Measurements from ENCODE around the gene PRG2.
A peak's percentile ranks its signal among the peaks of the same experiment; 100 is the strongest.
"Not testable (repeated sequence)": the region's sequence is repeated elsewhere in the genome, so short reads cannot be mapped to it uniquely, and the experiment has no call there.

The PRG2 gene

DNA sequence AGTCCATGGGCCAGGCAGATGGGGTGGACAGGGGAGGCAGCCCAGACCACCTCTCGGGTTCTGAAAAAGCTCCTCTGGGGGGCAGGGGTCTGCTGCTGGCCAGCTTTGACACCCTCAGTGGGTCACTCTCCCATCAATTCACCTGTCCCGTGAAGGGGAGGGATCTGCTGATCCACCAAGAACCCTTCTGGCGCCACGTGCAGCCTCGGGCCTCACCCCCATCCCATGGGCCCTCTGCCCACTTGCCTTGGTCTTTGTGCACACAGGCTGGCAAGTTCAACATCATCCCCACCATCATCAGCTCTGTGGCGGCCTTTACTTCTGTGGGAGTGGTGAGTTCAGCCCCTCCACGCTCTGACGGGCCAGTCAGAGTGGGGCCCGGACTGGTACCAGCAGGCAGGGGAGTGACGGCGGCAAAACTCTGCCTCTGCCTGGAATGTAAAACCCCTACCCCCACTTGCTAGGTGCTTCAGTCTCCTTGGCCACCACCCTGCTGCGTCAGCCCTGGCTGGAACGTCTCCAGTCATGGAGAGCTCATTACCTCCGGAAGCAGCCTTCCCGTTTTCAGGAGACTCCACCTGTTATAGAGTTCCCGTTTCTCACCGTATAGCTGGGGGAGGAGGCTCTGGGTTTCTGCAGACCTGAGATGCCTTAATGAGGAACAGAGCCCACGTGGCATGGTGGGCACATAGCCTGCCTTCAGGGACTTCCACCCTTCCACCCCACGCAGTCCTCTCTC lies 22.2 kb downstream of the PRG2 start:
- DNase-seq (ENCODE audit: low spot score), result no peak

DNA sequence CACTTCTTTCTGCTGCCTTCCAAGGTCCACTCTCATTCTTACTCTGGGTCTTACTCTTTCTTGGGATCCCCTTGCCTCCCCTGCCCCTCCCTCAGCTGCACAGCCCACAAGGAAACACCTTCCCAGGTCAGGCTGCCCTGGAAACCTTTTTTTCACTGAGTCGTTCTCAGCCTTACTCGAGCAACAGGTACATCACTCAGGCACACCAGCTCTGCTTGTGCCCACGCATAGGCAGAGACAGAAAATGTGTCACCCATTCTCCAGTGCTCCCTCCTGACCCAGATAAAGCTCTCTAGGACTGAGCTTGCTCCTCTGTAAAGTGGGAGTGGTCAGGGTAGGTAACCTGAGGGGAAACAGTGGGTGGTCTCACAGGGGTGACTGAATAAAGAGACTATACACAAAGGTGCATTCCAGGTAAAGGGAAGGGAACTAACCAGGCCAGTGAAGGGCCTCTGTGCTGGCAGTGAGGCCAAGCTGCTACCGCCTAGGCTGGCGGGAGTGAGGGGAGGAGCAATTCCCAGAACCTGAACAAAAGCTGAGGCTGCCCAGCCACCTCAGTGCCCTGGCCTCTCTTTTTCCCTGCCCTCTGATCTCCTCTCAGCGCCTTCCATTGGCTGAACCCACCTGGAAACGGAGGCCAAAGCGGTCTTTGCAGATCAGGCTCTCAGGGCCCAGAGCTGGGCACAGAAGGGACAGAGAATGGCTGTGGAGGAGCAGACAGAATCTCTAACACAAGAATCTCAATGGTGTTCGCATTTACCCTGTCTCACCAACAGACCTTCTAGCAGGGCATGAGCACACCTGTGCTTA lies 25.4 kb downstream of the PRG2 start:
- no peak for DNase-seq (ENCODE audit: low spot score)

DNA sequence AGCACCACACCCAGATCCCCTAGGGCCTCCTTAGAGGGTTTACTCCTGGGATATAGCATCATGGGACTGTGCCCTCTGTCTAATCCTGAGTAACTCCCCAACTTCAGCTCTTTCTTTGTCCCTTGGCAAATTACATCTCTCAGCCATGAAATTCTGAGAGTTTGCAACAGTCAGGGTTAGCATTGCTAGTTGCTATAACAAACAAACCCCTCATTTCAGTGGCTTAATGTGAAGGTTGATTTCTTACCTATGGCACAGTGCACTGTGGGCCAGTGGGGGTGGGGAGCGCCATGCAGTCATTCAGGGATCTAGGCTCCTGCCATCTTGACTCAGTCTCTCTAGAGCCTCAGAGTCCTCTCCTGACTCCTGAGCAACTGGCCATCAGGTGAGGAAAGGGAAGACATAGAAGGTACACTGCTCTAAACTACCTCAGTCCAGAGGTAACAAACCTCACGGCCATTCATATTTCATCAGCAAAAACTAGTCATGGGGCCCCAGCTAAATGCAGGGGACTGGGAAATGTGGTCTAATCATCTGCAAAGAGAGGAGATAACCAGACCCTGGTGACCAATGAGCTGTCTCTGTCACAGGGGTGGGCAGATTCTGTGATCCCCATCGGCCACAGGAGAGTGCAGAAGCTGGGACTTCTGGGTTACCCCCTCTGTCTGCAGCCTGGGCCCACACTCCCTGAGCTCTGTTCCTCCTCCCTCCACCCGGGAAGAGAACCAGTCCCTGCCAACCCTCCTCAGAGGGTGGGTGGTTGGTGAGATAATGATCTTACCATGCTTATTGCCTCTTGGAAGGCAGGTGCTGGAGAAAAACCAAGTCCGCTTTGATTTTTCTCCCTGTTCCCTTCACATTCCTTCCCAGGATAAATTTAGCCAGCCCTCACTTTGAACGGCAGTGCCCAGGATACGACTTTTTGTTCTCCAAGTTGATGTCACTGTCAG lies 27.0 kb downstream of the PRG2 start:
- DNase-seq (ENCODE audit: low spot score), result no peak

DNA sequence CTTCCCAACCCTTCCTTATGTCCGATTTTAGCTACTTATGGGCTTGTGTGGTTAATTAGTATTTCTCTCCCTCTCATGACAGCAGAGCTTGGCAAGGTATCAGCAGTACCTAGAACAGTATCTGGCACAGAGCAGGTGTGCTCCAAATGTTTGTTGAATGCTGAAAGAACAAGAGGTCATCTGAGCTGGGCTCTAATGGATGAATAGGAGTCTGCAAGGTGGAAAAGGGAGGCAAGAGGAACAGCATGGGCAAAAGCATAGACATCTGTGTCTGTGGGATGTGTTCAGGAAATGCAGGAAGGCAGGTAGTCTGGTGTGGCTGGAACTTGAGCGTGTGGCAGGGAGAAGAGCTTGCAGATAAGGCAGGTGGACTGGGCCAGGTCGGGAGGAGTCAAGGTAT lies 28.5 kb downstream of the PRG2 start:
- no peak for DNase-seq (ENCODE audit: low spot score)

DNA sequence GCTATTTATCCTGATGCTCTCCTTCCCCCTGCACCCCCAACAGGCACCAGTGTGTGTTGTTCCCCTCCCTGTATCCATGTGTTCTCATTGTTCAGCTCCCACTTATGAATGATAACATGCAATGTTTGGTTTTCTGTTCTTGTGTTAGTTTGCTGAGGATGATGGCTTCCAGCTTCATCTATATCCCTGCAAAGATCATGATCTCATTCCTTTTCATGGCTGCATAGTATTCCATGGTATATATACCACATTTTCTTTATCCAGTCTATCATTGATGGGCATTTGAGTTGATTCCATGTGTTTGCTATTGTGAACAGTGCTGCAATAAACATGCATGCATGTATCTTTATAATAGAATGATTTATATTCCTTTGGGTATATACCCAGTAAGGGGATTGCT lies 29.0 kb downstream of the PRG2 start:
- not testable (repeated sequence) for DNase-seq (ENCODE audit: low spot score)

DNA sequence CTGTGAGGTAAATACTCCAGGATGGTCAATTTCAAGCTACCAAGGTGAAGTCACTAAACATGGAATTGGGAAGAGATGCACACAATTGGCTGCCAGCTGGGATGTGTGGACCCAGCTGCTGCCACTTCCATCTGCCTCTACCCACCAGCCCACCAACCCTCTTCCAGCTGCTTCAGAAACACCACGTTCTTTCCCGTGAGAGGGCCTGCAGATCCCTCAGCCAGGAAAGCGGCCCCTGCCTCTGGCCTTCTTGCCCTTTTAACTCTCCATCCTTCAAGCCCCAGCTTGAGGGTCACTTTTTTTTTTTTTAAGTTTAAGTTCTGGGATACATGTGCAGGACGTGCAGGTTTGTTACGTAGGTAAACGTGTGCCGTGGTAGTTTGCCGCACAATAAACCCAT lies 29.5 kb downstream of the PRG2 start:
- no peak for DNase-seq (ENCODE audit: low spot score)

DNA sequence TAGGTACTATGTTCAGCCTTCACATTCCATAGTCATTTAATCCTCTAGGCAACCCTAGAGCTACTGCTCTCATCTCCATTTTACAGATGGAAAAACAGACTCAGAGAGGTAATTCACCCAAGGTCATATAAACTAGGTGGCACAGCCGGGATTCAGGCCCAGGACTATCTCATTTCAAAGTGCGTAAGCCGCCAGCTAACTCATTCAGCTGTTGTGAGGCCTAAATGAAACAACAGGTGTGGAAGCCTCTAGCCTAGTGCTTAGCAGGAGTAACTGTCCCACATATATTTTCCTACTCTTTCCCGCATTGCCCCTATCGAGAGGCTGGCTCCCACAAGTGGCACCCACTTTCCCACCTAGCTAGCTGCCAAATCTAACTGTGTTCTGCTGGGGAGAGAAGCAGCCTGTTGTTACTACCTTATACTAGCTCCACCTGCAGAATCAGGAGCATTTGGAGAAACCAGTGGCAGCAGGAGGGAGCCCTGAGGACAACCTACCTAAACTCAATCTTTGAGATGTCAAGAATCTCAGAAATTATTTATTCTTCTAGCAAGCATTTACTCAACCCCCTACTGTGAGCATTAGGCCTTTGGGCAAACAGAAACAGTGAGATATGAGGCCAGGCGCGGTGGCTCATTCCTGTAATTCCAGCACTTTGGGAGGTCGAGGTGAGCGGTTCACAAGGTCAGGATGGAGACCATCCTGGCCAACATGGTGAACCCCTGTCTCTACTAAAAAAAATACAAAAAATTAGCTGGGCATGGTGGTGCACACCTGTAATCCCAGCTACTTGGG lies 30.4 kb downstream of the PRG2 start:
- DNase-seq (ENCODE audit: low spot score), result no peak

DNA sequence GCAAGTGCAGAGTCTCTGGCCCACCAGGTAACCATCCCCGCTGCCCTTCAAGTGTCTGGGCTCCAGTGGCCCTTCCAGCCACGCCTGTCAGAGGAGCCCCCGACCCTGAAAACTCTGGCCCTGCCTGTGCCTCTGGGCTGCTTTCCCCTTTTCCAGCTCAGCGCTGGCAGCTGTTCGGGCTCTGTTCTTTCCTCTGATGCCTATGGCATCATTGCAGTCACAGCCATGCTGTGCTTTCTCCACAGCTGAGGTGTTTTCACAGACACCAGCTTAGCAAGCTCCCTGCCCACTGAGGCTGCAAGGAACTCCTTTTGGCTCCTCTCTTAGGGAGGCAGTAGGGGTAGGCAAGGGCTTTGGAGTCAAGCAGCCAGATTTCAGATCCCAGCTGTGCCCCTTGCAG lies 31.1 kb downstream of the PRG2 start:
- no peak for DNase-seq (ENCODE audit: low spot score)

DNA sequence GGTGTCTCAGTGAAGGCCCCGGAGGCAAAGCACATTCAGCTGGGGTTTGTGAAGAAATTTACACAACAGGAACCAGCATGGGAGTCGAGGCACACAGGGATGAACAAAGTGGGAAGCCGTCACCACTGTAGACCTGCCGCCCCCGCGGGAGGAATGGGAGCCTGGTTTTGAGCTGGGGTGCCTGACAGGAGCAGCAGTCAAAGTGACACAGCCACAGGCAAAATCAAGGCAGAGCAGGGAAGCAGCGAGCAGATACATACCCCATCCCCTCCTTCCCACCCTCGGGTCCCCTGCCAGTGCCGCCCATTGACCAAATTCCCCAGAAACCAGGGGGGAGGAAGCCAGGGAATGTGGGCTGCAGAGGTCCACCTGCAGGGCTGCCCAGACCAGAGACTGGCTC lies 31.5 kb downstream of the PRG2 start:
- DNase-seq (ENCODE audit: low spot score), result no peak

DNA sequence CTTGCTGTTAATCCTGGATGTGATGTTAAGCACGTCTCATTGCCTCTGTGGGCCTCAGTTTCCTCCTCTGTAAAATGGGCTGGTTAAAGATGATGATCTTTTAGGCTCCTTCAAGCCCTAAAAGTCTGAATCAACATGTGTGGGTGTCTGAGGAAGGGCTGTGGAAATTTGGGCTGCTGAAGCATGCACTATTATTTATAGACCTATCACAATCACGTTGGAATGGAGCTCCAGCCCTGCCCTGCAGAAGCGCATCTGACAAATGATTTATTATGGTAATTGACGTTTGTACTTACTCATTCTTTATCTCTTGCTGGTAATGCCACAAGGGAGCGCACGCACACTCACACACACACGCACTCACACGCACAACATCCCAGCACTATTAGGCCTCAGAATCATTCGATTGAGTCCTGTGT lies 31.9 kb downstream of the PRG2 start:
- DNase-seq (ENCODE audit: low spot score), result no peak

DNA sequence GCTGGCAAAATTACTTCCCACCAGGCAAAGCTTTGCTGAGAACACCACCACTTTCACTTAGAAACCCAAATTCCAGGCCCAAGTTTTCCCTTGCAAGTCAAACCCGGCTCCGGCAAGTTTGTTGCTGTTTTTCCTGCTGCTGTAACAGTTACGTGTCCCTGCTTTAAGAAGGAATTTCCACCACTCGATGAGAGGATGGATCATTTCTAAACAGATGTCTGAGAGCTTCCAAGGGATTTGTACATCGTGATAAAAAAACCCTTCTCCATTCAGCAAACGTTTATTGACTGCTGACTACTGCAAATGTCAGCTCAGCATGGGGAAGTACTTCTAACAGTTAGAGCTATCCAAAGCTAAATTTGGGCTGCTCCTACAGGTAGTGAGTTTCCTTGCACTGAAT lies 32.6 kb downstream of the PRG2 start:
- no peak for DNase-seq (ENCODE audit: low spot score)

DNA sequence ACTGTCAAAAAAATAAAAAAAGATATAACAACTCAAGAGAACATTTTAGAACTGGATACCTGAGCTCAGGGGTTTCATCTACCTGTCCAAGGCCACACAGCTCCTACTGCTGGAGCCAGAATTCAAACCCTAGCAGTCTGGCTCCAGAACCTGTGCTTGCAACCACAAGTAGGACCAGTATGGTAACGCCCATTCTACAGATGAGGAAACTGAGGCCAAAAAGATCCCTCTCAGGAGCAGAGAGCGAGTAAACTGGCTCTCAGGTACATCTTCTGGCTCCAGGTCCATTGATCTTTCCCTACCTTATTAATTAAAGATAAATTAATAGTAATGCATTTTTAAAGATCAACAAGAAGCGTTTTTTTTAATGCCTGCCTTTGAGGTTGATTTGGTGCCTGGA lies 33.1 kb downstream of the PRG2 start:
- no peak for DNase-seq (ENCODE audit: low spot score)

DNA sequence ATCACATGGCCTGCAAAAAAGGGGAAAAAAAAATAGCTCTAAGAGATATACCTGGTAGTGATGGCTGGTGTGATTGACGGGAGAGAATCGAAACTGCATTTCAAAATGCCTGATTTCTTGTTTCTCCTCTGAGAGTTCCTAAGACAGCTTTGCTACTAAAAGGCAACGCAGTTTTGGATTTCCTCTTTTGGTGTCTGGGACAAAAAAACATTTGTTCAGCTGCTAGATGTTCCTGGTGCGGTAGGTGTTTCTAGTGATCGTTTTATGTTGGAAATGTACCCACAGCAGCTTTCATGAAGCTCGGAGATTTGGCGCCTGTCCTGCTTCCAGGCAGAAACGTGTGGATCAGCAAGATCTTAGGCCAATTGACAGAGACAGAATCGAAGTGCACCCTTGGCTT lies 34.2 kb downstream of the PRG2 start:
- no peak for DNase-seq (ENCODE audit: low spot score)

DNA sequence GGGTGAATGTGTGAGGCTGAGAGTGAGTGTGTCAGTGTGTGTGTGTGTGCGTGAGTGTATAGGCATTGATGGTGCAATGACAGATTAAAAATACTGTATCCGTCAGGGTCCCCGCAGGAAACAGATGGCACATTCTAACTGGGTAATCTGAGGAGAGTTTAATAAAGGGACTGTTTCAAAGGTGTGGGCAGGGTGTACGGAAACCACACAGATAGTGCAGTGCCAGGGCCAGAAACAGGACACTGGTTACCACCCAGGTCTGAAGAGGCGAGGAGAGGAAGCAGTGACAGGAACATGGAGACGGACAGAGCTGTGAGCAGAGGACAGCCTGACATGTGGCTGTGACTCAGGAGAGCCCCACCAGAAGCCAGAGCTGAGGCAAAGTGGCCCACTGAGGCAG lies 35.8 kb downstream of the PRG2 start:
- no peak for DNase-seq (ENCODE audit: low spot score)

DNA sequence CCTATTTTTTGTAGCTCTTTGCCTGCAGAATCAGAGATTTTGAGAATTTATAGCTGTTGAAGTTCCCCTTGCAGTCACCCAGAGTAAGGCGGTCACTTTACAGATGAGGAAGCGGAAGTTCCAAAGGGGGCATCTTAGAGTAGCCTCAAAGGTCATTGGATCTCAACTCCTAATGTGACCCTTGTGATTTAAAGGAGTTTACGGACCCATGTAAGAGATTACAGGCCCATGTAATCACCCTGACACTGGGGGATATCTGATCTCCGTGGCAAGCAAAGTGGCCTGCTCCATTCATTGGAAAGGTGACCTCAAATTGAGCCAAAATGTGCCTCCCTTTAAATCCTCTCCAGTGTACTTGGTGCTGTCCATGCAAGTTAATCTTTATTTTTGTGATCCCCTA lies 36.6 kb downstream of the PRG2 start:
- DNase-seq (ENCODE audit: low spot score), result no peak

DNA sequence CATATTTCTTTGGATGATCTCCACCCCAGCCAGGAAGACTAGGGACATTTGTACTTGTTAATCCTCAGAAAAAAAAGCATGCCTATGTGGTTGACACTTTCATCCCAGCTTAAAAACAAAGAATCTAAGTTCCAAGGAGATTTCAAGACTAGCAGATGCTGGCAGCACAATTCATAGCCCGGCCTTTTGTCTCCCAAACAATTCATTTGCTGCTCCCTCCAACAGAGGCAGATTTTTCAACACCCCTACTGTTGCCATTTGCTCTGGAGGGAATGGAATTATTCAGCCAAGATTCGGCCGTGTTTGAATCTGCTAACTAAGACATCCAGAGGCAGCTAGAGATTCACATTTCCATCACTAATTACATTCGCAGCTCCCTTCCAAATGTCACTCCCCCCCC lies 37.0 kb downstream of the PRG2 start:
- DNase-seq (ENCODE audit: low spot score), result no peak

DNA sequence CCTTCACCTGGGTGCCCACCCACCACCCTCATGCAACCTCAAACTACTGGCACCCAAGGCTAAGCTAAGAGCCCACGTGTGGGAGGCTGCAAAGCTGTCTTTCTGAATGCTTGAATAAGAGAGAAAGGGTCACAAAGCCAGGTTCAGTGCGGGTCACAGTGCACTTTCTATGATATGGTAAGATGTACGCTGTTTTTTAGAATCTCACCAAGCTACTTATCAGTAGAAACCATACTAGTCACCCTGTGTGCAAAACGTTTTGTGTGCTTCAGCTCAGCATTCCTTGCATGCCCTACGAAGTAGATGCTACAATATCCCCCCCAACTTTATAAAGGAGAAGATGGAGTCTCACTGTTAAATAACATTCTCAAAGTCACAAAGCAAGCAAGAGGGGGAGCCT lies 37.4 kb downstream of the PRG2 start:
- DNase-seq (ENCODE audit: low spot score), result no peak

DNA sequence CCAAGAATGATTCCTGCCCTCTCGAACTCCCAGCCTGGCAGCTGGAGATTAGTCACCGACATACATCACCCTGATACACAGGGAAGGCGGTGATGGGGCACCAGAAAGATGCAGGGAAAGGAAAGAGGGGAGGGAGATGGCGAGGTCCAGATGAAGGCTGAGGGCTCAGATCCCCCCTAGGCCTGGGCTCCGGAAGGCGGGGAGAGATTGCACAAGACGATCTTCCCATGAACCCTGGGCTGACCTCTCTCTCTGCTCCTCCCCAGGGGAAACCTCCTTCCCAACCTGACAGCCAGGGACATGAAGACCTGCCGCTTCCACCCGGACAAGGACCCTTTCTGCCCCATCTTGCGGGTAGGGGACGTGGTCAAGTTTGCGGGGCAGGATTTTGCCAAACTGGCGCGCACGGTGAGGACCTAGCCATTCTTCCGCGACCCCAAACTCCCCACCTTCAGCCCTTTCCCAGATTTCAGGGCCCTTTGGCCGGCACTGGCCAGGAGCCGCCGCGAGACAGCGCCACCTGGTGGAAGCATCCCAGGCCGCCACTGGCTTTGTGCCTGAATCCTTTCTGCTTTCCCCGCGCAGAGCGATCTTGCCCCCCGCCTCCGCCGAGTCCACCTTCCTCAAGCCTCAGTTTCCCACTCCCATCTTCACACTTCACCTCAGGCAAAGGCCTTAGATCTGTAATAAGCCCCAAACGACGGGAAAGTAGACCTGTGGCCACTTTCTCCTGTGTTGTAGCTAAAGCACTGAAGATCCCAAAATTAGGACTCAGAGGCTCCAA lies 40.8 kb downstream of the PRG2 start:
- peak; percentile 62 for DNase-seq (ENCODE audit: low spot score)

DNA sequence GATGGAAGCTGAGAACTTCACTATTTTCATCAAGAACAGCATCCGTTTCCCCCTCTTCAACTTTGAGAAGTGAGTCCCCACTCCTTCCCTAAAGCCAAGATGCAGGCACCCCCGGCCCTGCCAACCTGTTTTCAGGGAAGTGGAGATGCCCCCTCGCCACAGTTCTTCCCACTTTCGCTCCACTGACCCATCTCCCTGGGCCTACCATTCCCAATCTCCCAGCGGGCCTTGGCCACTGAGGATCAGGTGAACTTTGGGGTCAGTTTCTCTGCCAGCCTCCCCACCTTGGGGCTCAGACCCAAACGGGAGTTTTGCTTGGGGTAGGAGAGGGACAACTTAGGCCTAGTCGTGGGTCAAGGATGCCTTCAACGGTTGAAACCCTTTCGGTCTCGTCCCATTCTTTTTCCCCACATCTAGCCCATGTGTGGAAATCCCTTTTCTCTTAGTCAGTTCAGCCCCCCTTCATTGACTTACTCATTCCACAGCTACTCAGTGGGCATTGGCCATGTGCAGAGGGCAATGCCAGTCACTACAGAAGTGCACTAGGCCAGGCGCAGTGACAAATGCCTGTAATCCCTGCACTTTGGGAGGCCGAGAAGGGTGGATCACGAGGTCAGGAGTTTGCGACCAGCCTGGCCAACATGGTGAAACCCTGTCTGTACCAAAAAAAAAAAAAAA lies 41.7 kb downstream of the PRG2 start:
- DNase-seq (ENCODE audit: low spot score), result no peak

DNA sequence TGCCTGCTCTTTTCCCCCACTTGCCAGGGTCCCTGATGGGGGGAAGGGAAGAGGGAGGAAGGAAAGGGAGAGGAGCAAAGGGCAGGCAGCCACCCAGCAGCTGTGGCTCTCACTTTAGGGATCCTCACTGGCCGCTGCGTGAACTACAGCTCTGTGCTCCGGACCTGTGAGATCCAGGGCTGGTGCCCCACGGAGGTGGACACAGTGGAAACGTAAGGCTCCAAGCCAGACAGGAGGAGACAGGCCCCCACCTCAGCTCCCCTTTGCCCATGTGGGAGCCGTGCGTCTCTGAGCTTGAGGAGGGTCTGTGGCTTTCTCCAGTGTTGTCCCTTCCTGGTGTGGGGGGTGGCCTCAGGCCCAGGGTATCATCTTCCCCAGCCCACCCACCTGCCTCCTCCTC lies 42.4 kb downstream of the PRG2 start:
- no peak for DNase-seq (ENCODE audit: low spot score)
